ENCODE data around the gene CCDC121.
"Not testable (repeated sequence)": the region's sequence is repeated elsewhere in the genome, so short reads cannot be mapped to it uniquely, and the experiment has no call there.

CCDC121 gene

DNA sequence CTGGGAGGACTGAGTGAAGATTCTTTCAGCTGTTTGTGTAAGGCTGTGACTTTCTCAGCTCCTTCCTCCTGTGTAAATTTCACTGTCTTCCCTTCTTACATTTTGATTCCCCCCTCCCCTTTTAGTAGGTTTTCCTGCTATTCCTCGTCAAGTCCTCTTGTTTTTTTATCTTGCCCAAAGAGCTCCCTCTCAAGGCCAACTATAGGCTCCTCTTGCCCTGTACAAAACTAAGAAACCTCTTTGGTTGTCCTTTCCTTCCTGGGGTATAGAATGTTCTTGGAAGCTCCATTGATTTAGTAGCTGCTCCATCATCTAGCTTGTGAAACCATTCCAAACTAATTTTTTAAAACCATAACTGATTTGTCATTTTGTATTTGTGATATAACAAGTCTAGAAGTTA is 7.3 kb downstream of the CCDC121 start:
- DNase-seq (ENCODE audit: low read depth in 2 of 2) = no peak
- TF ChIP-seq, protein P1, sequence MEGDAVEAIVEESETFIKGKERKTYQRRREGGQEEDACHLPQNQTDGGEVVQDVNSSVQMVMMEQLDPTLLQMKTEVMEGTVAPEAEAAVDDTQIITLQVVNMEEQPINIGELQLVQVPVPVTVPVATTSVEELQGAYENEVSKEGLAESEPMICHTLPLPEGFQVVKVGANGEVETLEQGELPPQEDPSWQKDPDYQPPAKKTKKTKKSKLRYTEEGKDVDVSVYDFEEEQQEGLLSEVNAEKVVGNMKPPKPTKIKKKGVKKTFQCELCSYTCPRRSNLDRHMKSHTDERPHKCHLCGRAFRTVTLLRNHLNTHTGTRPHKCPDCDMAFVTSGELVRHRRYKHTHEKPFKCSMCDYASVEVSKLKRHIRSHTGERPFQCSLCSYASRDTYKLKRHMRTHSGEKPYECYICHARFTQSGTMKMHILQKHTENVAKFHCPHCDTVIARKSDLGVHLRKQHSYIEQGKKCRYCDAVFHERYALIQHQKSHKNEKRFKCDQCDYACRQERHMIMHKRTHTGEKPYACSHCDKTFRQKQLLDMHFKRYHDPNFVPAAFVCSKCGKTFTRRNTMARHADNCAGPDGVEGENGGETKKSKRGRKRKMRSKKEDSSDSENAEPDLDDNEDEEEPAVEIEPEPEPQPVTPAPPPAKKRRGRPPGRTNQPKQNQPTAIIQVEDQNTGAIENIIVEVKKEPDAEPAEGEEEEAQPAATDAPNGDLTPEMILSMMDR (IDR thresholded peaks at IDR 0.05; ENCODE audit: low read depth, low read length) = peak; percentile 8

DNA sequence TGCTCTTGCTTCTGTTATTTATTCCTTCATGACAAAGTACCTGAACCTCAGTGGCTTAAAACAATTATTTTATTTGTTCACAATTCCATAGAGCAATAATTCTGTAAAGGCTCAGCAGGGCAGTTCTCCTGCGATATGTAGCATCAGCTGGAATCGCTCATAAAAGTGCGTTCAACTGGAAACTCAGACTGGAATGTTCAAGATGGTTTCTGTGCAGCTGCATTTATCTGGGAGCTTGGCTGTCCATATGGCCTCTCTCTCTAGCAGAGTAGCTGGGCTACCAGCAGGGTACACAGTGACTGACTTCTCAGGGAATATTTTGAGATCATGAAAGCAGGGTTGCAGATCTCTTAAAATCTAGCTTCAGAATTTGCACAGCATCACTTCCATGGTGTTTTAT is 13.5 kb downstream of the CCDC121 start:
- TF ChIP-seq, protein P1 (IDR thresholded peaks at IDR 0.05; ENCODE audit: low read depth, low read length) = no peak
- DNase-seq (ENCODE audit: low read depth in 2 of 2) = no peak
- no peak overlapping the region for H3K4me3 ChIP-seq (replicated peaks in 1 of 2; ENCODE audit: low read depth in 2 of 2, low read length in 2 of 2)

More for the DNA sequence above, 7.3 kb downstream of the CCDC121 start:
- no peak overlapping the region for H3K4me3 ChIP-seq (replicated peaks in 1 of 2; ENCODE audit: low read depth in 2 of 2, low read length in 2 of 2)

DNA sequence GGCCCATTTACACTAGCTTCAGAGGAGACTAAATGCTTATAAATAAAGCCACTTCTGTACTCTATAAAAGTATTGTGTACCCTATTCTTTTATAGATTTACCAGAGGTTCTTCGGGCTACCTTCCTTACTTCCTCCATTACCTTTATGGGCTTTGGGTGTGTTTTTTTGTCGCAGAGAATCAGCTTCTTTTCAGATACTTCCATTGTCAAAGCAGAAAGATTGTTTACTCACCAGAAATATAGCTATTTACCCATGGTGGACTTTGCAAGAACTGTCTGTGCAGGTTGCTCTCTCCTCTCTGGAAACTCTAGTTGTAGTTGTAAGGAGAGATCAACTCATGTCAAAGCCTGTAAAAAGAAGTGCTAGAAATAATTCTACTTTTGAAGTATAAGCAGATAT is 14.8 kb downstream of the CCDC121 start:
- no peak overlapping the region for H3K4me3 ChIP-seq (replicated peaks in 1 of 2; ENCODE audit: low read depth in 2 of 2, low read length in 2 of 2)
- TF ChIP-seq, protein P1 (IDR thresholded peaks at IDR 0.05; ENCODE audit: low read depth, low read length) = no peak
- no peak for DNase-seq (ENCODE audit: low read depth in 2 of 2)

DNA sequence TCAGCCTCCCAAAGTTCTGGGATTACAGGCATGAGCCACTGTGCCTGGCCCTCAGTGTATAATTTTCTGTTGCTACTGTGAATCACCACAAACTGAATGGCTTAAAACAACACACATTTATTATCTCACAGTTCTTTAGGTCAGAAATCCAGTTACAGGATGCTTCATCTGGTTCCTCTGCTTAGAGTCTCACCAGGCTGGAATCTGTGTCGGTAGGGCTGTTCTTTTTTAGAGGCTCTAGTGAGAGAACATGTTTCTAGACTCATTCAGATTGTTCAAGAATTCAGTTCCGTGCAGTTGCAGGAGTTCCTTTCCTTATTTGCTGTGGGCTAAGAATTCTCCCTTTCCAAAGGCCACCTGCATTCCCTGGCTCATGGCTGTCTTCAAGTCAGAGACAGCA is 22.2 kb downstream of the CCDC121 start:
- TF ChIP-seq, protein P1 (IDR thresholded peaks at IDR 0.05; ENCODE audit: low read depth, low read length) = no peak
- H3K4me3 ChIP-seq (replicated peaks in 1 of 2; ENCODE audit: low read depth in 2 of 2, low read length in 2 of 2) = no peak overlapping the region
- peak in 1 of 2 donors; percentile 63 for DNase-seq (ENCODE audit: low read depth in 2 of 2)

DNA sequence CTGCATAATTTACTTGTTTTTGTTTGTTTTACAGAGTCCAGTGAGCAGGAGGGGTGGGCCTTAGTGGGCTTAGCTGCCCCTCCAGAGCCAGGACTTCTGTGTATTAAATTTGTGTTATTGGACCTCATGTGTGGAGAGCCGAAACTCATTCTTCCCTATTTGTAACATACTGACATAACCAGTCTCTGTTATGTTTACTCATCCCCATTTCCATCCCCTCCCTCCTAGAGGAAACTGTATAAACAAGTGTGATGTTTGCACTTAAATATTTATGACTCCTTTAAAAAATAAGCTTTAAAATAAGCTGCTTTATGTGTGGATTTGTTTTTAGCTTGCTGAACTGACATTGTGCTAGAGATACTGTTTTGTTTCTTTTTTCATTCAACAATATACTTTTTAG is 32.2 kb downstream of the CCDC121 start:
- TF ChIP-seq, protein P1 (IDR thresholded peaks at IDR 0.05; ENCODE audit: low read depth, low read length) = no peak
- no peak overlapping the region for H3K4me3 ChIP-seq (replicated peaks in 1 of 2; ENCODE audit: low read depth in 2 of 2, low read length in 2 of 2)
- DNase-seq (ENCODE audit: low read depth in 2 of 2) = peak in 1 of 2 donors; percentile 51

DNA sequence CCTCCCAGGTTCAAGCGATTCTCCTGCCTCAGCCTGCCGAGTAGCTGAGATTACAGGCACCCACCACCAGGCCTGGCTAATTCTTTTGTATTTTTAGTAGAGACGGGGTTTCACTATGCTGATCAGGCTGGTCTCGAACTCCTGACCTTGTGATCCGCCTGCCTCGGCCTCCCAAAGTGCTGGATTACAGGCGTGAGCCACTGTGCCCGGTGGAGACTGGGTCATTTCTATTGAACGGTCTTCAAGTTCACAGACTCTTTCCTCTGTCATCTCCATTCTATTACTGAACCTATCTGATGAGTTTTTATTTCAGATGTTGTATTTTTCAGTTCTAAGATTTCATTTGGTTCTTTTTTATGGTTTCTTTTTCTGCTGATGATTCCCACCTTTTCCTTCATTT is 33.4 kb downstream of the CCDC121 start:
- H3K4me3 ChIP-seq (replicated peaks in 1 of 2; ENCODE audit: low read depth in 2 of 2, low read length in 2 of 2); DNase-seq (ENCODE audit: low read depth in 2 of 2): not testable (repeated sequence)

DNA sequence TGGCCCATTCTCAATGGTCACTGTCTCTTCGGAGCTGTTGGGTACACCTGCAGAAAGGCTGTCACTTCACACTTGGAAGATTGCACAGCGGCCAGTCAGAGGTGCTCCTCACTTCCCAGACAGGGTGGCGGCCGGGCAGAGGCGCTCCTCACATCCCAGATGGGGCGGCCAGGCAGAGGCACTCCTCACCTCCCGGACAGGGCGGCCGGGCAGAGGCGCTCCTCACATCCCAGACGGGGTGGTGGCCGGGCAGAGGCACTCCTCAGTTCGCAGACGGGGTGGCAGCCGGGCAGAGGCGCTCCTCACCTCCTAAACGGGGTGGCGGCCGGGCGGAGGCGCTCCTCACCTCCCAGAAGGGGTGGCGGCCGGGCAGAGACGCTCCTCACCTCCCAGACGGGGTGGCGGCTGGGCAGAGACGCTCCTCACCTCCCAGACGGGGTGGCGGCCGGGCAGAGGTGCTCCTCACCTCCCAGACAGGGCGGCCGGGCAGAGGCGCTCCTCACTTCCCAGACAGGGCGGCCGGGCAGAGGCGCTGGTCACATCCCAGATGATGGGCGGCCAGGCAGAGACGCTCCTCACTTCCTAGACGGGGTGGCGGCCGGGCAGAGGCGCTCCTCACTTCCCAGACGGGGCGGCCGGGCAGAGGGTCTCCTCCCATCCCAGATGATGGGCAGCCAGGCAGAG is 34.6 kb downstream of the CCDC121 start:
- DNase-seq (ENCODE audit: low read depth in 2 of 2); H3K4me3 ChIP-seq (replicated peaks in 1 of 2; ENCODE audit: low read depth in 2 of 2, low read length in 2 of 2): not testable (repeated sequence)

DNA sequence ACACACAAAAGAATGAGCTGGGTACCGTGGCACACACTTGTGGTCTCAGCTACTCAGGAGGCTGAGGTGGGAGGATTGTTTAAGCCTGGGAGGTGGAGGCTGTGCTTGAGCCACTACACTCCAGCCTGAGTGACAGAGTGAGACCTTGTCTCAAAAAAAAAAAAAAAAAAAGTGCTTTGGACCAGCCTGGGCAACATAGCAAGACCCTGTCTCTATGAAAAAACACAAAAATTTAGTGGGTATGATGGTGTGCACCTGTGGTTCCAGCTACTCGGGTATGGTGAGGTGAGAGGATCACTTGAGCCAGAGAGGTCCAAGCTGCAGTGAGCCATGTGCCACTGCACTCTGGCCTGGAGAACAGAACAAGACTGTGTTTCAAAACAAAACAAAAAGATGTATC is 35.6 kb downstream of the CCDC121 start:
- no peak overlapping the region for H3K4me3 ChIP-seq (replicated peaks in 1 of 2; ENCODE audit: low read depth in 2 of 2, low read length in 2 of 2)
- DNase-seq (ENCODE audit: low read depth in 2 of 2) = no peak
- TF ChIP-seq, protein P1 (IDR thresholded peaks at IDR 0.05; ENCODE audit: low read depth, low read length) = no peak

Measured in cardiac fibroblast (primary cell).